GM19372 (cell line): ENCODE measurements around the gene TEDC2.
"Not testable (repeated sequence)": the region's sequence is repeated elsewhere in the genome, so short reads cannot be mapped to it uniquely, and the experiment has no call there.

Experiments
- ATAC-seq: cut with Tn5 transposase; IDR thresholded peaks from one replicate; pipeline ENCODE4 v1.9.1; 2021; ENCODE audit warnings: mild to moderate bottlenecking, low read depth, moderate library complexity; ENCODE audit not compliant: unreplicated experiment

Gene TEDC2

DNA sequence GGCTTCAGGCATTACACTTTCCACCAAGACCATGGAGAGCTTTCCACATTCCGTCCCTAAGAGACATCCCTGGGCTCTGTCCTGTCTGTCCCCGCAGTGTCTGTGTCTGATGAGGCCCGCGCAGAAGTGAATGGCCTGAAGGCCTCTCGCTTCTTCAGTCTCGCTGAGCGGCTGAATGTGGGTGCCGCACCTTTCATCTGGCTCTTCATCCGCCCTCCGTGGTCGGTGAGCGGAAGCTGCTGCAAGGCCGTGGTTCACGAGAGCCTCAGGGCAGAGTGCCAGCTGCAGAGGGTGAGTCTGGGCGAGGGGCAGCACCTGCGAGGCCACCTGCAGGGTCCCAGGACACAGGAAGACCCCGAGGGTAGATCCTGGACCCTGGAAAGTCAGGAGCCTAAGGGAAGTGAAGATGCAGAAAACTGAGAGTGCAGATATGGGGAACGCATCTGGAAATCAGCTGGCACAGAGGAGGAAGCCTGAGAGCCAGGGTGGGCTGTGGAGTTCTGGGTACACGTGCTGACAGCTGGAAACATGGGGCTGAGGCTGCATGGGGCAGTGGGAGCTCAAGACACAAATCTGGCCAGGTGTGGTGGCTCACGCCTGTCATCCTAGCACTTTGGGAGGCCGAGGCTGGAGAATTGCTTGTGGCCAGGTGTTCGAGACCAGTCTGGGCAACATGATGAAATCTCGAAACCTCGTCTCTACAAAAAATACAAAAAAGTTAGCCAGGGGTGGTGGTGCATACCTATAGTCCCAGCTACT is 22.7 kb upstream of the TEDC2 start:
- ATAC-seq = no peak

DNA sequence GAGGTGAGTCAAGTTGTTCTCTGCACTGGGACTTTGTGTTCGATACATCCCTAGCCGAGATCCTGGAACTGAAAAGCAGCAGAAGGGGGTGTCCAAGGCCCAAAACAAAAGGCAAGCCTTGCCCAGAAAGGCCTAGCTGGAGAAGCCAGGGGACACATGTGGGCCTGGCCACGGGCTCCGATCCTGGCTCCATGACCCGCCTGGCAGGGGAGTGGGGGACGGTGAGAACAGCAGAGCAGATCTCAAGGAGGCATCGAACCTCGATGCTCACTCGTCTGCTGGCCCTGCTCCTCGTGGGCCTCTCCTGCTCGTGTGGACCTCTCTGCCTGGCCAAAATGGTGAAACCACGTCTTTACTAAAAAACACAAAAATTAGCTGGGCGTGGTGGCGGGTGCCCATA is 21.8 kb upstream of the TEDC2 start:
- no peak for ATAC-seq

GRCh38 chr16:2439598-2439997 is 20.3 kb upstream of the TEDC2 start:
- ATAC-seq = no peak

GRCh38 chr16:2441143-2441804 is 18.6 kb upstream of the TEDC2 start:
- ATAC-seq = not testable (repeated sequence)

GRCh38 chr16:2443555-2443954 is 16.4 kb upstream of the TEDC2 start:
- no peak for ATAC-seq

DNA sequence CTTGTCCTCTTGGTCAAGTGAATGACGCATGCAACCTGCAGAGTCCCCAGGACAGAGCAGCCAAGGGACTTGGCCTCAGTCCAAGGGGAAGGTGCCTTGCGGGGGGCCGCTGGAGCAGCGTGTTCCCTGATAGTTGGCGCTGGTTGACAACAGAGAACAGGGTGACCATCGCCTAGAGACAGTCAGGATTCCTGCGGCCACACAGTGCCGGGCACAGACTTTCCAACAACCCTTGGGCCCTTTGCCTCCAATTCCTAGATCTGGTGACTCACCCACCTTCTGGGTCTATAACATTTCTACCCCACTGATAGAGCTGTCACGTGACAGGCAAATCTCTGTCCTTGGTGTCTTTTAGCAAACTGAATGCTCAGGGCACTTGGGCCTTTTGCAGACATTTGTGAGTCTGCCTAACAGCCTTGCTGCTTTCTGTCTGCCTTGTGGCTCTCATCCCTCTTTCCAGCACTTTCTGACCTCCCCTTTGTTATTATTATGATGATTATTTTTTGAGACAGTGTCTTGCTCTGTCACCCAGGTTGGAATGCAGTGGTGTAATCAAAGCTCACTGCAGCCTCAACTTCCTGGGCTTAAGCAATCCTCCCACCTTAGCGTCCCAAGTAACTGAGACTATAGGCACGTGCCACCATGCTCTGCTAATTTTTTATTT is 11.9 kb upstream of the TEDC2 start:
- no peak for ATAC-seq

- no peak for ATAC-seq
These were observed 10.8 kb upstream of the TEDC2 start for GRCh38 chr16:2449118-2449517.

DNA sequence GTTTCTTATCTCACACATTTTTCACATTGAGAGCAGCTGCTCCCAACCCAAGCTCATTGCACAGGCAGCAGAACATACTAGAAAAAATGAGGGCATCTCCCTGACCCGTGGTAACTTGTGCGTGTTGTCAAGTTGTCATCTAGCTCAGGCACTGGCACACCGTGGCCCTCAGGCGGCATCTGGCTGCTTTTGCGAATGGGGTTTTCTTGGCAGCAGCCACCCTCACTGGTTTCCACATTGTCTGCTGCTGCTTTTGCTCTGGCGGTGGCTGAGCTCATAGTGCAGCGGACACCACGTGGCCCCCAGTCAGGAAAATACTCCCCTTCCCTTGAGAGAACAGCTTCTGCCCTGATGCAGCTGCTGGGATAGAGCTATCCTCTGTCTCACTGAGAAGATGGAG is 9.4 kb upstream of the TEDC2 start:
- no peak for ATAC-seq

DNA sequence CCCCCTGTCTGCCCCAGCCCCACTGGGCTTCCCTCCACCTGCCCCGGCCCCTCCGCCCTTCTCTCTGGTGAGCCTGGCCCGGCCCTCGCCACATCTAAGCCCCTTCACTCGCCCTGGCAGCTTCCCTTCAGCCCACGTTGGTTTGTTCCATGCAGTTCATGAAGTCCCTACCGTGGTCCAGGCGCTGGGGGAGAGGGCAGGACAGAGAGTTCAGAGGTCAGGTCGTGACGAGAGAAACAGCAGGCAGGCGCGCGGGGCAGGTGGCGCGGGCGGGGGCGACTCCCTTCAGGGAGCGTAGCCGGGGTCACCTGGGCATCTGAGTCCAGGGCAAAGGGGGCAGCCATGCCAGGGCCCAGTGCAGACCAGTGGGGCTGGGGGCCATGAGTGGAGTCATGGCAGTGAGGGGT is 8.9 kb upstream of the TEDC2 start:
- ATAC-seq = no peak

GRCh38 chr16:2451851-2452320 is 8.0 kb upstream of the TEDC2 start:
- ATAC-seq = no peak

DNA sequence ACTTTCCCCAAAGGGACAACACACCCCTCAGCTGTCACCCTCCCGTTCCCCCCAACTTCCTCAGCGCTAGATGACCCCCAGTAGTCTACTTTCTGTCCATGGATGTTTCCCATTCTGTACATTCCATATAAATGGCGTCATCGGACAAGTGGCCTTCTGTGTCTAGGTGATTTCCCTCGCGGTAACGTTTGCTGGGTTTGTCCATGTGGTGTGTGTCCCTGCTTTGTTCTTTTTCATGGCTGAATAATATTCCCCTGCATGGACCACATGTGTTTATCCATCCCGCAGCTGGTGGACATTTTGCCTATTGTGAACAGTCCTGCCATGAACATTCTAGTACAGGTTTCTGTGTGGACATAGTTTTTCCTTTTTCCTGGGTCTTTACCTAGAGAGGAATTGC is 7.3 kb upstream of the TEDC2 start:
- ATAC-seq = no peak

- no peak for ATAC-seq
These were observed 4.6 kb upstream of the TEDC2 start for GRCh38 chr16:2455081-2455845.

DNA sequence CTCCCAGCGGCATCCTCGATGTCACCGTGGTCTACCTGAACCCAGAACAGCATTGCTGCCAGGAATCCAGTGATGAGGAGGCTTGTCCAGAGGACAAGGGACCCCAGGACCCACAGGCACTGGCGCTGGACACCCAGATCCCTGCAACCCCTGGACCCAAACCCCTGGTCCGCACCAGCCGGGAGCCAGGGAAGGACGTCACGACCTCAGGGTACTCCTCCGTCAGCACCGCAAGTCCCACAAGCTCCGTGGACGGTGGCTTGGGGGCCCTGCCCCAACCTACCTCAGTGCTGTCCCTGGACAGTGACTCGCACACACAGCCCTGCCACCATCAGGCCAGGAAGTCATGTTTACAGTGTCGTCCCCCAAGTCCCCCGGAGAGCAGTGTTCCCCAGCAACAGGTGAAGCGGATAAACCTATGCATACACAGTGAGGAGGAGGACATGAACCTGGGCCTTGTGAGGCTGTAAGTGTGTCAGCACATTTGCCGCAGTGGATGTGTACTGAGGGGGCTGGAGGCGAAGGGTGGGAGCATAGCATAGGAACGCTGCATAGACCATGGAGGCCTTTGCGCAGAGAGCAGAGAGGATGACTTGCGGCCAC is 3.3 kb upstream of the TEDC2 start:
- ATAC-seq = no peak

DNA sequence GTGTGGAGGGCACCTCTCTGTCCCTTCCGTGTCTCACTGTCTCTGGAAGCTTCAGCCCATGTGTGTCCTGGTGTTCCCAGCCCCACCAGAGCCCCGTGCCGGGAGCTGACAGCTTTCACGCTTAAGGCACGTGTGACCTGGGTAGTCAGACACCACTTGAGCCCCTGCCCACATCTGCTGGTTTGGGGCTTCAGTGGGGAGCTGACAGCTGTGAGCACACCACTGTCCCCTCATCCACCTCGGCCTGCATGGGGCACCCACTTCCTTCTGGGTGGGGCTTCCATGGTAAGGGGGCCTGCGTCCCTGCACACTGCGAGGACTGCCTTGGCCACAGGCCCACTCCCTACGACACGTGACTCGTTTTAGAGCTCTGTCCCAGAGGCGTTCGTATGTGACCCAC is 2.6 kb upstream of the TEDC2 start:
- ATAC-seq = no peak

GRCh38 chr16:2457946-2458345 is 2.0 kb upstream of the TEDC2 start:
- no peak for ATAC-seq

- no peak for ATAC-seq
These were observed 842 bp upstream of the TEDC2 start for GRCh38 chr16:2458887-2459646.

GRCh38 chr16:2460391-2460713 is 443 bp downstream of the TEDC2 start:
- no peak for ATAC-seq

DNA sequence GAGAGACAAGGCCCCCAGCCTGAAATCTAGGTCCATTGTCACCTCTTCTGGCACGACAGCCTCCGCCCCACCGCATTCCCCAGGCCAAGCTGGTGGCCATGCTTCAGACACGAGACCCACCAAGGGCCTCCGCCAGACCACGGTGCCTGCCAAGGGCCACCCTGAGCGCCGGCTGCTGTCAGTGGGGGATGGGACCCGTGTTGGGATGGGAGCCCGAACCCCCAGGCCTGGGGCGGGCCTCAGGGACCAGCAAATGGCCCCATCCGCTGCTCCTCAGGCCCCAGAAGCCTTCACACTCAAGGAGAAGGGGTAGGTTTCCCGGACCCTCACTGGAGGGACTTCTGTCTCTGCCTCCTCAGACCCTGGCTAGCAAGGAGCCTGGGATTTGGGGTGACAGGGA is 1.0 kb downstream of the TEDC2 start:
- ATAC-seq = no peak

DNA sequence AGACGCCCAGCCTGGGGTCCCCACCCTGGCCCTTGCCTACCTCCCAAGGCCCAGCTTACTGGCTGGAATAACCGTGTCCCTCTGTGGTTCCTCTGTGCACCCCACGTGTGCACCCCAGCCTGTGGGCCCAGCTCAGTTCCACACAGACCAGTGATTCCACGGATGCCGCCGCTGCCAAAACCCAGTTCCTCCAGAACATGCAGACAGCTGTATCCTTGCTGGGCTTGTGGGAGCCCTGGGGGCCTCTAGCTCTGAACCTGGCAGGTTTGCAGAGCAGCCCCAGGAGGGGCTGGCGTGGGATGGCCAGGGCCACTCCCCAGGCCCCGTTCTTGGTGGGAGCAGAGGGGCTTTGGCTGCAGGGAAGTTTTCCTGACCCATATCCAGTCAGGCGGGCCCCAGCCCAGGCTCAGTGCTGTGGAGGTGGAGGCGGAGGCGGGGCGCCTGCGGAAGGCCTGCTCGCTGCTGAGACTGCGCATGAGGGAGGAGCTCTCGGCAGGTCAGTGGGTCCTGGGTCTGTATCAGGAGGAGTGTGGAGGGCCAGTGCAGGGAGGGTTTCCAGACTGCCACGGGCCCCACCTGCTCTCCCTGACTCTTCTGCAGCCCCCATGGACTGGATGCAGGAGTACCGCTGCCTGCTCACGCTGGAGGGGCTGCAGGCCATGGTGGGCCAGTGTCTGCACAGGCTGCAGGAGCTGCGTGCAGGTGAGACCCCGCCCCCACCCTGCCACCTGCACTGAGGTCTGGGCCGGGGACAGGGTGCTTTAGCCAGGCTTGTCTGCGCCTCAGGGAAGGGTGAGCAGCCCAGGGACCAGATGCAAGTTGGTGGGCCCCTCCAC is 2.3 kb downstream of the TEDC2 start:
- no peak for ATAC-seq
